HEK293 (cell line): Measurements from ENCODE around the gene LPP.

Source experiments
- ZNF776 ChIP-seq: fragments of 450-650 bp; formaldehyde crosslinking; IDR thresholded peaks from 2 replicates; pipeline ENCODE4 v1.5.0; 2017; ENCODE audit warnings: missing biosample characterization, missing genetic modification characterization, borderline replicate concordance
- TF ChIP-seq, protein P1 (sequence below): fragments of 450-650 bp; formaldehyde crosslinking; IDR thresholded peaks from 2 replicates; pipeline ENCODE4 v1.5.1; 2016; ENCODE audit warnings: missing biosample characterization, missing genetic modification characterization, borderline replicate concordance
- TF ChIP-seq, protein P2 (sequence below): fragments of 450-650 bp; formaldehyde crosslinking; IDR thresholded peaks from 2 replicates; pipeline ENCODE4 v1.5.1; 2016; ENCODE audit warnings: missing biosample characterization, missing genetic modification characterization

GRCh38 chr3:188507244-188507720, 353.3 kb downstream of the LPP start:
- TF ChIP-seq, protein P1, sequence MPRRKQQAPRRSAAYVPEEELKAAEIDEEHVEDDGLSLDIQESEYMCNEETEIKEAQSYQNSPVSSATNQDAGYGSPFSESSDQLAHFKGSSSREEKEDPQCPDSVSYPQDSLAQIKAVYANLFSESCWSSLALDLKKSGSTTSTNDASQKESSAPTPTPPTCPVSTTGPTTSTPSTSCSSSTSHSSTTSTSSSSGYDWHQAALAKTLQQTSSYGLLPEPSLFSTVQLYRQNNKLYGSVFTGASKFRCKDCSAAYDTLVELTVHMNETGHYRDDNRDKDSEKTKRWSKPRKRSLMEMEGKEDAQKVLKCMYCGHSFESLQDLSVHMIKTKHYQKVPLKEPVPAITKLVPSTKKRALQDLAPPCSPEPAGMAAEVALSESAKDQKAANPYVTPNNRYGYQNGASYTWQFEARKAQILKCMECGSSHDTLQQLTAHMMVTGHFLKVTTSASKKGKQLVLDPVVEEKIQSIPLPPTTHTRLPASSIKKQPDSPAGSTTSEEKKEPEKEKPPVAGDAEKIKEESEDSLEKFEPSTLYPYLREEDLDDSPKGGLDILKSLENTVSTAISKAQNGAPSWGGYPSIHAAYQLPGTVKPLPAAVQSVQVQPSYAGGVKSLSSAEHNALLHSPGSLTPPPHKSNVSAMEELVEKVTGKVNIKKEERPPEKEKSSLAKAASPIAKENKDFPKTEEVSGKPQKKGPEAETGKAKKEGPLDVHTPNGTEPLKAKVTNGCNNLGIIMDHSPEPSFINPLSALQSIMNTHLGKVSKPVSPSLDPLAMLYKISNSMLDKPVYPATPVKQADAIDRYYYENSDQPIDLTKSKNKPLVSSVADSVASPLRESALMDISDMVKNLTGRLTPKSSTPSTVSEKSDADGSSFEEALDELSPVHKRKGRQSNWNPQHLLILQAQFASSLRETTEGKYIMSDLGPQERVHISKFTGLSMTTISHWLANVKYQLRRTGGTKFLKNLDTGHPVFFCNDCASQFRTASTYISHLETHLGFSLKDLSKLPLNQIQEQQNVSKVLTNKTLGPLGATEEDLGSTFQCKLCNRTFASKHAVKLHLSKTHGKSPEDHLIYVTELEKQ, result no peak
- TF ChIP-seq ZNF776 (tag by site-specific recombination), result no peak
- TF ChIP-seq, protein P2, sequence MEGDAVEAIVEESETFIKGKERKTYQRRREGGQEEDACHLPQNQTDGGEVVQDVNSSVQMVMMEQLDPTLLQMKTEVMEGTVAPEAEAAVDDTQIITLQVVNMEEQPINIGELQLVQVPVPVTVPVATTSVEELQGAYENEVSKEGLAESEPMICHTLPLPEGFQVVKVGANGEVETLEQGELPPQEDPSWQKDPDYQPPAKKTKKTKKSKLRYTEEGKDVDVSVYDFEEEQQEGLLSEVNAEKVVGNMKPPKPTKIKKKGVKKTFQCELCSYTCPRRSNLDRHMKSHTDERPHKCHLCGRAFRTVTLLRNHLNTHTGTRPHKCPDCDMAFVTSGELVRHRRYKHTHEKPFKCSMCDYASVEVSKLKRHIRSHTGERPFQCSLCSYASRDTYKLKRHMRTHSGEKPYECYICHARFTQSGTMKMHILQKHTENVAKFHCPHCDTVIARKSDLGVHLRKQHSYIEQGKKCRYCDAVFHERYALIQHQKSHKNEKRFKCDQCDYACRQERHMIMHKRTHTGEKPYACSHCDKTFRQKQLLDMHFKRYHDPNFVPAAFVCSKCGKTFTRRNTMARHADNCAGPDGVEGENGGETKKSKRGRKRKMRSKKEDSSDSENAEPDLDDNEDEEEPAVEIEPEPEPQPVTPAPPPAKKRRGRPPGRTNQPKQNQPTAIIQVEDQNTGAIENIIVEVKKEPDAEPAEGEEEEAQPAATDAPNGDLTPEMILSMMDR (tag by site-specific recombination), result no peak
